Inferior parietal cortex (tissue), 1 donor: ENCODE measurements around the gene DPY19L1.
"Not testable (repeated sequence)": the region's sequence is repeated elsewhere in the genome, so short reads cannot be mapped to it uniquely, and the experiment has no call there.

Source experiments
- DNase-seq: peaks from one replicate; pipeline ENCODE4 v3.0.0-alpha.2; 2016; ENCODE audit errors: extremely low spot score

DPY19L1 gene

GRCh38 chr7:34991938-34992840, 45.1 kb downstream of the DPY19L1 start:
- no peak for DNase-seq

- DNase-seq, result not testable (repeated sequence)
These were observed 48.7 kb downstream of the DPY19L1 start for GRCh38 chr7:34988442-34989125.

GRCh38 chr7:34985155-34985554, 52.1 kb downstream of the DPY19L1 start:
- DNase-seq, result not testable (repeated sequence)

- not testable (repeated sequence) for DNase-seq
These were observed 53.1 kb downstream of the DPY19L1 start for GRCh38 chr7:34984140-34984539.

GRCh38 chr7:34982371-34983019, 54.8 kb downstream of the DPY19L1 start:
- no peak for DNase-seq

GRCh38 chr7:34979124-34979523, 58.2 kb downstream of the DPY19L1 start:
- not testable (repeated sequence) for DNase-seq

- no peak for DNase-seq
These were observed 63.9 kb downstream of the DPY19L1 start for GRCh38 chr7:34973400-34973760.

- DNase-seq, result not testable (repeated sequence)
These were observed 64.4 kb downstream of the DPY19L1 start for GRCh38 chr7:34972739-34973399.

- DNase-seq, result not testable (repeated sequence)
These were observed 69.5 kb downstream of the DPY19L1 start for GRCh38 chr7:34967818-34968217.

GRCh38 chr7:34966504-34966903, 70.8 kb downstream of the DPY19L1 start:
- DNase-seq, result not testable (repeated sequence)

GRCh38 chr7:34958021-34958420, 79.3 kb downstream of the DPY19L1 start:
- no peak for DNase-seq

- no peak for DNase-seq
These were observed 84.5 kb downstream of the DPY19L1 start for GRCh38 chr7:34952822-34953221.

- DNase-seq, result no peak
These were observed 87.9 kb downstream of the DPY19L1 start for GRCh38 chr7:34949361-34949760.

GRCh38 chr7:34947427-34947826, 89.9 kb downstream of the DPY19L1 start:
- not testable (repeated sequence) for DNase-seq

GRCh38 chr7:34946486-34946885, 90.8 kb downstream of the DPY19L1 start:
- no peak for DNase-seq

GRCh38 chr7:34945894-34946477, 91.3 kb downstream of the DPY19L1 start:
- DNase-seq, result not testable (repeated sequence)

GRCh38 chr7:34939175-34939574, 98.1 kb downstream of the DPY19L1 start:
- DNase-seq, result no peak

GRCh38 chr7:34935735-34936165, 101.5 kb downstream of the DPY19L1 start:
- not testable (repeated sequence) for DNase-seq

GRCh38 chr7:34931739-34932138, 105.5 kb downstream of the DPY19L1 start:
- DNase-seq, result no peak

- not testable (repeated sequence) for DNase-seq
These were observed 107.5 kb downstream of the DPY19L1 start for GRCh38 chr7:34929783-34930182.

- no peak for DNase-seq
These were observed 108.7 kb downstream of the DPY19L1 start for GRCh38 chr7:34928560-34928959.
